Mesendoderm (in vitro differentiated cells): ENCODE data around the gene ABHD4.

Experiments
- DNase-seq: peaks from one replicate; pipeline ENCODE4 v3.0.0; 2013
- H2AK5ac ChIP-seq: 2 replicates; pipeline ENCODE4 v1.6.1; 2013; ENCODE audit warnings: low read length, inconsistent platforms
- H2BK120ac ChIP-seq: 2 replicates; pipeline ENCODE4 v1.6.1; 2013; ENCODE audit warnings: low read depth, mild to moderate bottlenecking, low read length, moderate library complexity, mixed read lengths
- H2BK15ac ChIP-seq: replicated peaks from 2 replicates; pipeline ENCODE4 v1.6.1; 2013; ENCODE audit warnings: low read depth, mild to moderate bottlenecking, moderate library complexity
- H2BK5ac ChIP-seq: 2 replicates; pipeline ENCODE4 v1.6.1; 2013; ENCODE audit warnings: low read length, inconsistent platforms
- H3K18ac ChIP-seq: 2 replicates; pipeline ENCODE4 v1.6.1; 2013; ENCODE audit warnings: mild to moderate bottlenecking, low read length, mixed read lengths
- H3K23ac ChIP-seq: one replicate; pipeline ENCODE4 v1.6.1; 2013; ENCODE audit warnings: low read length
- H3K27ac ChIP-seq: 2 replicates; pipeline ENCODE4 v1.5.1; 2013; ENCODE audit warnings: low read depth, mild to moderate bottlenecking, inconsistent platforms, low read length, moderate library complexity
- H3K27me3 ChIP-seq: 2 replicates; pipeline ENCODE4 v1.6.1; 2013; ENCODE audit warnings: low read length, control low read depth, mild to moderate bottlenecking, inconsistent platforms; ENCODE audit not compliant: insufficient read depth, poor library complexity
- H3K36me3 ChIP-seq: 2 replicates; pipeline ENCODE4 v1.6.1; 2013; ENCODE audit warnings: low read length, inconsistent platforms; ENCODE audit not compliant: control insufficient read depth, insufficient read depth
- H3K4ac ChIP-seq: one replicate; pipeline ENCODE4 v1.6.1; 2013; ENCODE audit warnings: low read depth, mild to moderate bottlenecking, low read length, moderate library complexity
- H3K4me1 ChIP-seq: 2 replicates; pipeline ENCODE4 v1.6.1; 2013; ENCODE audit warnings: low read depth, low read length, inconsistent platforms; ENCODE audit not compliant: control insufficient read depth
- H3K4me2 ChIP-seq: 2 replicates; pipeline ENCODE4 v1.6.1; 2013; ENCODE audit warnings: low read length
- H3K4me3 ChIP-seq: 2 replicates; pipeline ENCODE4 v1.5.1; 2013; ENCODE audit warnings: mild to moderate bottlenecking, low read length
- H3K56ac ChIP-seq: one replicate; pipeline ENCODE4 v1.6.1; 2013; ENCODE audit warnings: low read length
- H3K79me1 ChIP-seq: 2 replicates; pipeline ENCODE4 v1.6.1; 2013; ENCODE audit warnings: low read length, inconsistent platforms
- H3K79me2 ChIP-seq: 2 replicates; pipeline ENCODE4 v1.6.1; 2013; ENCODE audit warnings: mild to moderate bottlenecking, low read length; ENCODE audit not compliant: control insufficient read depth, insufficient read depth
- H3K9ac ChIP-seq: 2 replicates; pipeline ENCODE4 v1.6.1; 2013; ENCODE audit warnings: low read length, inconsistent platforms
- H4K5ac ChIP-seq: one replicate; pipeline ENCODE4 v1.6.1; 2013; ENCODE audit warnings: low read length
- H4K8ac ChIP-seq: one replicate; pipeline ENCODE4 v1.6.1; 2013; ENCODE audit warnings: low read depth, mild to moderate bottlenecking, control low read depth, low read length, moderate library complexity
- WGBS: extraction: QIAGEN DNeasy Blood & Tissue Kit; methylation state at CpG from one replicate; pipeline ENCODE4 v1.1.7; 2013; ENCODE audit warnings: low lambda C conversion rate, missing lambda C conversion rate; ENCODE audit not compliant: insufficient coverage; ENCODE audit errors: extremely low coverage; 5-methylcytosine and 5-hydroxymethylcytosine counted together

Gene ABHD4

GRCh38 chr14:22560662-22561365, 37.3 kb upstream of the ABHD4 start:
- no peaks in the 10 kb centered on the region for H3K79me2 ChIP-seq
- H2BK120ac ChIP-seq, result no peak overlapping the region
- peak overlapping the region; percentile 90 for H2BK5ac ChIP-seq
- peak overlapping the region; percentile 66 for H3K56ac ChIP-seq
- H3K4ac ChIP-seq, result peak overlapping the region; percentile 50
- peaks cover 6% of the 10 kb centered on the region for H3K4me1 ChIP-seq
- no peak overlapping the region for H4K8ac ChIP-seq
- DNase-seq, result peak; percentile 94
- H3K79me1 ChIP-seq, result no peaks in the 10 kb centered on the region
- peak overlapping the region; percentile 70 for H3K18ac ChIP-seq
- H4K5ac ChIP-seq, result no peak overlapping the region
- peaks cover 1% of the 10 kb centered on the region for H3K36me3 ChIP-seq
- no peak overlapping the region for H2AK5ac ChIP-seq
- H3K23ac ChIP-seq, result no peak overlapping the region
- H3K27ac ChIP-seq, result peak overlapping the region; percentile 80
- WGBS, result no CpG with 5 or more reads among the region's 13 CpGs
- no peak overlapping the region for H3K4me2 ChIP-seq
- H3K4me3 ChIP-seq, result no peak overlapping the region
- H3K9ac ChIP-seq, result peak overlapping the region; percentile 11
- no peak overlapping the region for H2BK15ac ChIP-seq
- H3K27me3 ChIP-seq, result no peaks in the 10 kb centered on the region

- no peak for DNase-seq
- H3K23ac ChIP-seq, result no peak overlapping the region
- H3K79me2 ChIP-seq, result no peaks in the 10 kb centered on the region
- no peak overlapping the region for H3K4me2 ChIP-seq
- peak overlapping the region; percentile 85 for H3K56ac ChIP-seq
- peak overlapping the region; percentile 75 for H2BK5ac ChIP-seq
- H2BK15ac ChIP-seq, result no peak overlapping the region
- peaks cover 6% of the 10 kb centered on the region for H3K4me1 ChIP-seq
- WGBS, result no CpG with 5 or more reads among the region's 3 CpGs
- H3K4ac ChIP-seq, result peak overlapping the region; percentile 37
- H3K27me3 ChIP-seq, result no peaks in the 10 kb centered on the region
- H3K36me3 ChIP-seq, result peaks cover 1% of the 10 kb centered on the region
- H4K5ac ChIP-seq, result no peak overlapping the region
- peak overlapping the region; percentile 60 for H3K27ac ChIP-seq
- H3K4me3 ChIP-seq, result no peak overlapping the region
- H2BK120ac ChIP-seq, result peak overlapping the region; percentile 61
- peak overlapping the region; percentile 15 for H3K18ac ChIP-seq
- H2AK5ac ChIP-seq, result no peak overlapping the region
- no peaks in the 10 kb centered on the region for H3K79me1 ChIP-seq
- no peak overlapping the region for H4K8ac ChIP-seq
- H3K9ac ChIP-seq, result peak overlapping the region; percentile 48
Observed at GRCh38 chr14:22561366-22561660, 36.8 kb upstream of the ABHD4 start.

DNA sequence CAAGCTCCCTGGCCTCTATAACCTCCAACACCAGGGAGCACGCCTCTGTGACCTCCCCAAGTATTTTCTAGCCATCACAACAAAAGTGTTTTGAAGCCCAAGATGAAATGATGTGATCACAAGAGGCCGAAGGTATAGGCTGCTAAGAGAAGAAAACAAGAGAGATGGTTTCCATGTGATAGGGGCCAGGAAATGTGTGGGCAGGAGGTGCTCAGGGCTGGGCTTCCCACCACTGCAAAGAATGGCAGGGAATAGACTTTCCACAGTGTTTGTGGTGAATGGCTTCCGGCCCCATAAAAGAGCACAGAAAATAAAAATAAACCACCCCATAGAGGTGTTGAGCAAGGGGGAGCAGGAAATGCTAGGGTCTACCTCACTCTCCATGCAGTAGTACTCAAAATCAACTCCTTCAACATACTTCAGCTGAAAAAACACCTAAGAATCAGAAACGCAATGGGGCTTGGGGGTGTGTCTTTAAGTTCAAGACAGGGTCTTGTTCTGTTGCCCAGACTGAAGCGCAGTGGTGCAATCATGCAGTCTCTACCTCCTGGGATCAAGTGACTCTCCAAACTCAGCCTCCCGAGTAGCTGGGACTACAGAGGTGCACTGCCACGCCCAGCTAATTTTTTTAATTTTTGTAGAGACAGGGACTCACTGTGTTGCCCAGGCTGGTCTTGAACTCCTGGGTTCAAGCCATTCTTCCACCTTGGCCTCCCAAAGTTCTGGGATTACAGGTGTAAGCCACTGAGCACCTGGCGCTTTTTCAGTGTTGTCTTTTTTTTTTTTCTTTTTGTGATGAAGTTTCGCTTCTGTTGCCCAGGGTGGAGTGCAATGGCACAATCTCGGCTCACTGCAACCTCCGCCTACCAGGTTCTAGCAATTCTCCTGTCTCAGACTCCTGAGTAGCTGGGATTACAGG, 36.2 kb upstream of the ABHD4 start:
- H2BK15ac ChIP-seq, result no peak overlapping the region
- H3K56ac ChIP-seq, result peak overlapping the region; percentile 85
- no peak overlapping the region for H3K4me2 ChIP-seq
- H3K4me1 ChIP-seq, result peaks cover 6% of the 10 kb centered on the region
- H3K79me1 ChIP-seq, result no peaks in the 10 kb centered on the region
- no peaks in the 10 kb centered on the region for H3K79me2 ChIP-seq
- no peak overlapping the region for H4K8ac ChIP-seq
- H2BK120ac ChIP-seq, result peak overlapping the region; percentile 61
- peak overlapping the region; percentile 20 for H2AK5ac ChIP-seq
- H4K5ac ChIP-seq, result peak overlapping the region; percentile 22
- WGBS, result no CpG with 5 or more reads among the region's 11 CpGs
- peak overlapping the region; percentile 48 for H3K9ac ChIP-seq
- peak overlapping the region; percentile 15 for H3K18ac ChIP-seq
- no peak overlapping the region for H3K23ac ChIP-seq
- H3K27me3 ChIP-seq, result no peaks in the 10 kb centered on the region
- peak overlapping the region; percentile 83 for H3K4ac ChIP-seq
- H2BK5ac ChIP-seq, result peak overlapping the region; percentile 75
- peak overlapping the region; percentile 60 for H3K27ac ChIP-seq
- no peak overlapping the region for H3K4me3 ChIP-seq
- peak; percentile 72 for DNase-seq
- peaks cover 1% of the 10 kb centered on the region for H3K36me3 ChIP-seq

GRCh38 chr14:22563987-22564386, 34.1 kb upstream of the ABHD4 start:
- peaks cover 1% of the 10 kb centered on the region for H3K36me3 ChIP-seq
- peak overlapping the region; percentile 22 for H3K18ac ChIP-seq
- peaks cover 2% of the 10 kb centered on the region for H3K79me1 ChIP-seq
- H3K56ac ChIP-seq, result no peak overlapping the region
- H3K27me3 ChIP-seq, result no peaks in the 10 kb centered on the region
- H4K8ac ChIP-seq, result no peak overlapping the region
- no peak overlapping the region for H3K4me2 ChIP-seq
- H3K27ac ChIP-seq, result no peak overlapping the region
- no peak overlapping the region for H4K5ac ChIP-seq
- DNase-seq, result no peak
- H2BK120ac ChIP-seq, result peak overlapping the region; percentile 78
- no peak overlapping the region for H3K4ac ChIP-seq
- H2BK15ac ChIP-seq, result no peak overlapping the region
- H3K23ac ChIP-seq, result no peak overlapping the region
- H3K79me2 ChIP-seq, result no peaks in the 10 kb centered on the region
- H3K4me1 ChIP-seq, result peaks cover 6% of the 10 kb centered on the region
- WGBS, result no CpG with 5 or more reads among the region's 5 CpGs
- H2AK5ac ChIP-seq, result no peak overlapping the region
- H3K4me3 ChIP-seq, result no peak overlapping the region
- no peak overlapping the region for H3K9ac ChIP-seq
- no peak overlapping the region for H2BK5ac ChIP-seq

- no CpG with 5 or more reads among the region's 1 CpG for WGBS
- Histone ChIP-seq H2AK5ac (no peak overlapping the region), H3K79me1 (peaks cover 4% of the 10 kb centered on the region), H3K23ac (no peak overlapping the region), H3K4me3 (no peak overlapping the region), H3K36me3 (peaks cover 1% of the 10 kb centered on the region), H2BK15ac (no peak overlapping the region), H2BK120ac (no peak overlapping the region), H4K5ac (no peak overlapping the region), H3K56ac (no peak overlapping the region), H3K4me2 (no peak overlapping the region), H3K18ac (no peak overlapping the region), H3K27me3 (no peaks in the 10 kb centered on the region), H3K79me2 (peaks cover 2% of the 10 kb centered on the region), H2BK5ac (no peak overlapping the region), H3K9ac (no peak overlapping the region), H4K8ac (no peak overlapping the region), H3K4me1 (peaks cover 6% of the 10 kb centered on the region), H3K27ac (no peak overlapping the region), H3K4ac (no peak overlapping the region)
- DNase-seq, result no peak
Observed at GRCh38 chr14:22564463-22564862, 33.6 kb upstream of the ABHD4 start.
